Neural cell (in vitro differentiated cells): Measurements from ENCODE around the gene HPS4.

Source experiments
- CTCF ChIP-seq: fragments of 450-650 bp; IDR thresholded peaks from 2 replicates; pipeline ENCODE4 v1.5.1; 2014; ENCODE audit warnings: antibody characterized with exemption, mild to moderate bottlenecking, moderate library complexity; ENCODE audit not compliant: poor library complexity, severe bottlenecking
- EP300 ChIP-seq: fragments of 450-650 bp; conservative IDR thresholded peaks from 2 replicates; pipeline ENCODE4 v1.6.1; 2014; ENCODE audit warnings: antibody characterized with exemption, mild to moderate bottlenecking, moderate library complexity; ENCODE audit not compliant: poor library complexity, severe bottlenecking
- MXI1 ChIP-seq: fragments of 450-650 bp; conservative IDR thresholded peaks from 2 replicates; pipeline ENCODE4 v1.6.1; 2014; ENCODE audit warnings: antibody characterized with exemption, mild to moderate bottlenecking; ENCODE audit not compliant: poor library complexity, severe bottlenecking
- POLR2AphosphoS5 ChIP-seq: IDR thresholded peaks from 2 replicates; pipeline ENCODE4 v1.6.1; 2012
- SMC3 ChIP-seq: fragments of 450-650 bp; conservative IDR thresholded peaks from 2 replicates; pipeline ENCODE4 v1.6.1; 2014; ENCODE audit warnings: antibody characterized with exemption, mild to moderate bottlenecking, moderate library complexity; ENCODE audit not compliant: poor library complexity

DNA sequence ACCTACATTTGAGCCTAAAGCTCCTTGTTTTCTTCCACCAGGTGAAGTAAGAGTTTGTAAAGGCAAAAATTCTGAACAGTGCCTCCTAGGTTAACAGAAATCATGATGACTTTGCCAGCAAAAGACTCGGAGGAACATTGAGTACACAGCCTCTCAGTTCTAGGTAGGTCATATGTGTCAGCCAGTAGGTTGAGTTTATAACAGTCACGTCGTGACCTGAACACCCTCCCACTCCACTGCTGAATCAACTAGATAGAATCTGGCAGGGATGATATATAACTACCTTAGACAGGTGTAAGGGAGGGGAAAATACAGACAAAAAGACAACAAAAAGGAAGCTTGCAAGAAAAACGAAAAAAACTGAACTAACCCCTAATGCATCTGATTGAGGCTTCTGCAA is 67.3 kb downstream of the HPS4 start:
- TF ChIP-seq EP300 (no peak), CTCF (no peak), MXI1 (no peak), POLR2AphosphoS5 (no peak), SMC3 (no peak)
